K562 (cell line): ENCODE results near the gene RAB5A. TPM values are rescaled to one million over a fixed set of nuclear protein-coding genes. Genes with fewer than 3 reads are reported as not detected.

ENCODE experiments used
- NCOR1 ChIP-seq: fragments of 450-650 bp; IDR thresholded peaks from 2 replicates; pipeline ENCODE4 v1.6.1; 2016; ENCODE audit warnings: mild to moderate bottlenecking, moderate library complexity
- RNF219 ChIP-seq: fragments of 250-450 bp; sonication (Bioruptor Pico); IDR thresholded peaks from 2 replicates; pipeline ENCODE4 v1.5.0; 2022; ENCODE audit warnings: mild to moderate bottlenecking
- ZBTB1 ChIP-seq: sonication (generic); formaldehyde crosslinking; IDR thresholded peaks from 2 replicates; pipeline ENCODE4 v1.8.1; 2023; ENCODE audit warnings: missing genetic modification reagents, low read depth, mild to moderate bottlenecking, borderline replicate concordance
- ZNF133 ChIP-seq: fragments of 250-450 bp; sonication (Bioruptor Pico); IDR thresholded peaks from 2 replicates; pipeline ENCODE4 v1.4.0; 2020; ENCODE audit warnings: mild to moderate bottlenecking
- ZNF318 ChIP-seq, 2 experiments: fragments of 450-650 bp; IDR thresholded peaks; 2 replicates each; pipeline ENCODE4 v1.6.1; 2016; ENCODE audit warnings: mild to moderate bottlenecking in 2 of 2, borderline replicate concordance in 1 of 2, low read depth in 1 of 2, moderate library complexity in 1 of 2
- polyA plus RNA-seq, 8 experiments: library from polyadenylated mRNA; depleted of rRNA in 4 of 8; stranded (reverse) in 5 of 8; unstranded in 3 of 8; fragments of >200 nt; fragmentation: Nextera tagmentation in 2 of 8; fragmentation: Illumina TruSeq in 1 of 8; extraction: Ambion mirVana in 2 of 8; extraction: Trizol in 1 of 8; gene quantifications; 2 replicates each; pipeline versions ENCODE4 v1.2.1 to v1.2.3, GENCODE V29; 2011 to 2014; ENCODE audit warnings: inconsistent platforms in 1 of 8, missing spikeins in 1 of 8
- total RNA-seq, 7 experiments: library from RNA; depleted of rRNA in 6 of 7; stranded (reverse); fragments of >200 nt in 6 of 7; fragmentation: Illumina TruSeq in 2 of 7; extraction: Trizol in 2 of 7; gene quantifications; 2 replicates each; pipeline versions ENCODE4 v1.2.1 to v1.2.3, GENCODE V29; 2011 to 2021; ENCODE audit warnings: low replicate concordance in 1 of 7

Gene RAB5A
- total and polyA plus RNA-seq, 9 of the 15 experiments (the other 6 are each of a cell fraction or from before 2014, with no cell fraction given): 28.3 to 64.2 (median 49.0) TPM

- TF ChIP-seq ZNF133 (no peak), ZNF318 (IDR thresholded peaks at IDR 0.05; ENCODE audit: borderline replicate concordance in 1 of 2, low read depth in 1 of 2) (no peak), NCOR1 (no peak; the same call in 1 of the 2 replicates), RNF219 (CRISPR knock-in tag) (no peak), ZBTB1 (CRISPR knock-in tag) (no peak)
Observed at GRCh38 chr3:19934098-19934566, 12.8 kb upstream of the RAB5A start, which contains the start of gene EFHB (continued).
